ENCODE data around the gene LRBA. TPM values are rescaled to one million over a fixed set of nuclear protein-coding genes. Genes with fewer than 3 reads are reported as not detected.

The LRBA gene
- total RNA-seq, 1 experiment from 2014 or later: 55.3 TPM

DNA sequence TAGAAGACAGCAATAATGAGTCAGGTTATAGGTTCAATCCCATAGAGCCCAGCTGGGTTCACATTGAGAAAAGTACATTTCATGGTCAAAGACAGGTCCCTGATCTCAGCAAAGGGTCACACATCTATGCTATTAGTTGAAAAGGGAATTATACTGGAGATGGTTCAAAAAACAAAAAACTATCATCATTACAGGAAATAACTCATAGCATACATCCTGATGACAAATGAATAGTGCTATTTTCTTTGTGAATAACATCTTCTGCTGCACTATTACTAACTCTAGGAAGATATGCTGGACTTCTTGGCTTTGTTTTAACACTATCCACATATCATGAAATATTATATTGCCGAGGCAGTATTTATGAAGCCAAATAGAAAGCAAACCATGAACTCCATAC is 635.6 kb downstream of the LRBA start:
- Mint-ChIP-seq H3K27me3 (ENCODE audit: low read depth) (no peaks in the 10 kb centered on the region), H3K36me3 (ENCODE audit: insufficient read depth in 1 of 3, low read depth in 3 of 3) (peaks cover 0 to 4% (median 0%) of the 10 kb centered on the region in 3 experiments; a peak in 2 of 7 replicates), H3K9me3 (no peaks in the 10 kb centered on the region), H3K4me3 (no peak overlapping the region), H3K4me1 (peaks cover 4 to 10% of the 10 kb centered on the region in 2 experiments), H3K27ac (no peak overlapping the region)
- H3K9me3 ChIP-seq (ENCODE audit: control insufficient read depth, low read depth, low read length): no peaks in the 10 kb centered on the region
- no CpG with 5 or more reads among the region's 1 CpG for WGBS (ENCODE audit: extremely low coverage, insufficient read length, low lambda C conversion rate)
- no peak overlapping the region for H2BK120ac ChIP-seq (ENCODE audit: low read depth, low read length, poor library complexity, severe bottlenecking)
- H2AFZ ChIP-seq (ENCODE audit: low read length): no peak overlapping the region
- no peaks in the 10 kb centered on the region for H3K23me2 ChIP-seq (ENCODE audit: insufficient read length, low read depth, low read length, poor library complexity, severe bottlenecking)
- no peaks in the 10 kb centered on the region for H3K79me2 ChIP-seq (ENCODE audit: insufficient read depth, low read length)
- no peak for DNase-seq
- H3K56ac ChIP-seq (ENCODE audit: insufficient read length, low read depth, low read length): no peak overlapping the region
- no peak overlapping the region for H4K5ac ChIP-seq (ENCODE audit: insufficient read length, low read depth, low read length)
- no peak overlapping the region for H4K8ac ChIP-seq (replicated peaks; ENCODE audit: insufficient read length, low read depth, low read length)
- H3K4me2 ChIP-seq (ENCODE audit: insufficient read depth, insufficient read length, low read length): no peak overlapping the region
- no peak overlapping the region for H2BK20ac ChIP-seq (ENCODE audit: low read depth, low read length, poor library complexity, severe bottlenecking)
- no peak overlapping the region for H3K18ac ChIP-seq (ENCODE audit: insufficient read length, low read depth, low read length)
- H2BK5ac ChIP-seq (ENCODE audit: insufficient read length, low read length): no peak overlapping the region
- no peak overlapping the region for H3K4ac ChIP-seq (ENCODE audit: low read depth, low read length)
- no peak overlapping the region for H3T11ph ChIP-seq (ENCODE audit: low read length)
- no peak overlapping the region for H2BK15ac ChIP-seq (ENCODE audit: low read depth, low read length)
- no peaks in the 10 kb centered on the region for H3K27me3 ChIP-seq (ENCODE audit: insufficient read depth, low read length)
- no peaks in the 10 kb centered on the region for H3K79me1 ChIP-seq (ENCODE audit: insufficient read depth, low read depth, low read length, poor library complexity, severe bottlenecking)
- H4K91ac ChIP-seq (ENCODE audit: insufficient read length, low read depth, low read length): no peak overlapping the region
- no peak overlapping the region for H3K14ac ChIP-seq (ENCODE audit: insufficient read depth, low read length)
- no peaks in the 10 kb centered on the region for H3K4me1 ChIP-seq (ENCODE audit: insufficient read depth, low read length)
- no peak overlapping the region for H3K27ac ChIP-seq (ENCODE audit: insufficient read length, low read depth, low read length)
- TF ChIP-seq, protein P1, sequence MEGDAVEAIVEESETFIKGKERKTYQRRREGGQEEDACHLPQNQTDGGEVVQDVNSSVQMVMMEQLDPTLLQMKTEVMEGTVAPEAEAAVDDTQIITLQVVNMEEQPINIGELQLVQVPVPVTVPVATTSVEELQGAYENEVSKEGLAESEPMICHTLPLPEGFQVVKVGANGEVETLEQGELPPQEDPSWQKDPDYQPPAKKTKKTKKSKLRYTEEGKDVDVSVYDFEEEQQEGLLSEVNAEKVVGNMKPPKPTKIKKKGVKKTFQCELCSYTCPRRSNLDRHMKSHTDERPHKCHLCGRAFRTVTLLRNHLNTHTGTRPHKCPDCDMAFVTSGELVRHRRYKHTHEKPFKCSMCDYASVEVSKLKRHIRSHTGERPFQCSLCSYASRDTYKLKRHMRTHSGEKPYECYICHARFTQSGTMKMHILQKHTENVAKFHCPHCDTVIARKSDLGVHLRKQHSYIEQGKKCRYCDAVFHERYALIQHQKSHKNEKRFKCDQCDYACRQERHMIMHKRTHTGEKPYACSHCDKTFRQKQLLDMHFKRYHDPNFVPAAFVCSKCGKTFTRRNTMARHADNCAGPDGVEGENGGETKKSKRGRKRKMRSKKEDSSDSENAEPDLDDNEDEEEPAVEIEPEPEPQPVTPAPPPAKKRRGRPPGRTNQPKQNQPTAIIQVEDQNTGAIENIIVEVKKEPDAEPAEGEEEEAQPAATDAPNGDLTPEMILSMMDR (conservative IDR thresholded peaks at IDR 0.05): no peak
- no peaks in the 10 kb centered on the region for H4K20me1 ChIP-seq (ENCODE audit: control insufficient read depth, insufficient read depth, insufficient read length)
- no peak overlapping the region for H2AK5ac ChIP-seq (ENCODE audit: insufficient read length, low read length)
- no peak overlapping the region for H3K23ac ChIP-seq (ENCODE audit: insufficient read length, low read depth, low read length)
- H2BK12ac ChIP-seq (ENCODE audit: insufficient read length, low read depth, low read length): no peak overlapping the region
- no peak overlapping the region for H3K9ac ChIP-seq (ENCODE audit: extremely low read depth, insufficient read length, low read length)
